GM21390 (cell line): ENCODE results near the gene AK1.

Experiments
- ATAC-seq: cut with Tn5 transposase; IDR thresholded peaks from one replicate; pipeline ENCODE4 v1.9.1; 2021; ENCODE audit not compliant: unreplicated experiment

AK1 gene

GRCh38 chr9:127822108-127822507 lies 55.4 kb downstream of the AK1 start:
- ATAC-seq = no peak

- ATAC-seq = no peak
These were observed 58.9 kb downstream of the AK1 start for GRCh38 chr9:127818574-127818973.

- no peak for ATAC-seq
These were observed 59.5 kb downstream of the AK1 start for GRCh38 chr9:127817881-127818434.

GRCh38 chr9:127816728-127817127 lies 60.7 kb downstream of the AK1 start:
- no peak for ATAC-seq
